ENCODE results near the gene MEGF11.

Gene MEGF11

DNA sequence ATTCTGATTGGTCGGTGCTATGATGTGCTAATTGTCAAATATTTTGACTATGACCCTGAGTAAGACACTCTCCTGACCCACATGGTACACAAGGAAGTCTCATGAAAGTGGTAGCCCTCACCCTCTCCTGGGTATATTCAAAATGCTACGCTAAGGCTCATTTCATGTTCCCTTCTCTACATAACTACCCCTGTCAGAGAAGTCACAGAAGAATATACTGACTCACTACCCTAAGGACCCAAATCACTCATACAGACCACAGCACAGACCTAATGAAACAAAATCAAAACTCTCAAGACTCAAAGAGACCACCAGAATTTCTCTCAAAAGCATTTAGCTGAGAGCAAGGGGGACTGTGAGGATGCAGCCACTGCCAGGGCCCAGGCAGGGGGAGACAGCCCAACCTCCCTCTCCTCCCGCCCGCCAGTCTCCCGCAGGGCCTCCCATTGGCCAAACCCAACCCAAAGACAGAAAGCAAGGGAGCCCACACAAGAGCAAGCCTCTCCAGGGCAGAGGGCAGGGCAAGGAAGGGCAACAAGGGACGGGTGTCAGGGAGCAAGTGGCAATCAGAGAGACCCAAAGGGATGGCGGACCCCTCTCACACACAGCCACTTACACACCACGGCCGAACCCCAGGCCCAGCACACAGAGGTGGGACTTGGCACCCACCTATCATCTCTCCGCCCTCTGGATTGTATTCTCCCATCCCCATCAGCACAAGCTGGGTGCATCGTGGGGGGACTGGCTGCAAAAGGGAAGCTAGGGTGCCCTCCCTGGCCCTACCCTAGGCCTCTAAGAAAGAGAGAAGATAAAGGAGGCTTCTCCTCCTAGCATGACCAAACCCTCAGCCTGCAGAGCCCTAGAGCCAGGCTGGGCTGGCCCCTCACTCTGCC lies 41.6 kb downstream of the MEGF11 start:
- DNase-seq: no peak

DNA sequence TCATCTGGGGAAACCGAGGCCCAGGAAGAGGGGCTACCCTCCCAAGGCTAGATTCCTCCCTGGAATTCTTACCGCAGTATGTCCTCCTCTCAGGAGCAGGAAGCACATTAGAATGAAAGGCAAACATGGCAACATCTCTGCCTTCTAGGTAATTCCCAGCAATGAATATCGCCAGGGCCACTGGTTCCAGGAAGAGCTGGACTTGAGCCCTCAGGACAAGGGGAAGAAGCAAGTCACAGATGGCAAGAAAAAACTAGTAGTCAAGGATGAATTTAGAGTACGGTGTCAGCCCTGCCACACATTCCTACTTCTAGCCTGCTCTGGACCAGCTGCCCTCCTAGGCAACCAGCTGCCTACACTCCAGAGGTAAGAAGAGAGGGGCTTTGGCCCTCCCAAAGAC lies 42.9 kb downstream of the MEGF11 start:
- DNase-seq: no peak

DNA sequence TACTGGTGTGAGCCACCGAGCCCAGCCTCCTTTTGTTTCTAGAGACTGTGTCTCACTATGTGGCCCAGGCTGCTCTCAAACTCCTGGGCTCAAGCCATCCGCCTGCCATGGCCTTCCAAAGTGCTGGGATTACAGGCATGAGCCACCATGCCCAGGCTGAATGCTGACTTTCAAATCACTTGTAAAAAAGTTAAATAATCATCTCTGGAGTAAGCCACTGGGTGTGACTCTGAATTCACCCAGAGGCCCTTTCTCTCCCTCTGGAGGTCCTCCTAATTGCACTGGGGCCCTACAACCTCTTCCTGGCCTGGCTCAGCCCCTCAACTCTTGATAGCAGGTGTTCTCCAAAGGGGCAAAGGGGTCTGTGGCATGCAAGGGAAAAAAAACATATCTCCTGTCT lies 54.8 kb downstream of the MEGF11 start:
- DNase-seq: no peak

DNA sequence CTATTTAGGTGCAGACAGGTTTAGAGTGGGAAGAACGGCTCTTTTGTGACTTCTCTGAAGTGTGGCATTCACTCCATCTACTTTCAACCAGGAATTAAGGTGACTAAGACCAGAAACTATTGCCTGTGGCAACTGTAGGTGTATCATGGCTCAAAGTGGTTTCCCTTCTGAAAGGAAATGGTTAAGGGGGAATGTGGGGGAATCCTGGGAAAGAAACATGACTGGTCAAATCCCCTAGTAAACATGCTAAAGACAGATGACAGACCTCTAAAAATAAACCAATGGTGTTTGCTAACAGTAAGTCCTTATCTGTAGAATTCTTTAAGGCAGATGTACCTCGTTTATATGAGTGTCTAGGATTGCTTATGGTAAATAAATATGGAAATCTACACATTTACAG lies 56.9 kb downstream of the MEGF11 start:
- DNase-seq: peak; percentile 8

DNA sequence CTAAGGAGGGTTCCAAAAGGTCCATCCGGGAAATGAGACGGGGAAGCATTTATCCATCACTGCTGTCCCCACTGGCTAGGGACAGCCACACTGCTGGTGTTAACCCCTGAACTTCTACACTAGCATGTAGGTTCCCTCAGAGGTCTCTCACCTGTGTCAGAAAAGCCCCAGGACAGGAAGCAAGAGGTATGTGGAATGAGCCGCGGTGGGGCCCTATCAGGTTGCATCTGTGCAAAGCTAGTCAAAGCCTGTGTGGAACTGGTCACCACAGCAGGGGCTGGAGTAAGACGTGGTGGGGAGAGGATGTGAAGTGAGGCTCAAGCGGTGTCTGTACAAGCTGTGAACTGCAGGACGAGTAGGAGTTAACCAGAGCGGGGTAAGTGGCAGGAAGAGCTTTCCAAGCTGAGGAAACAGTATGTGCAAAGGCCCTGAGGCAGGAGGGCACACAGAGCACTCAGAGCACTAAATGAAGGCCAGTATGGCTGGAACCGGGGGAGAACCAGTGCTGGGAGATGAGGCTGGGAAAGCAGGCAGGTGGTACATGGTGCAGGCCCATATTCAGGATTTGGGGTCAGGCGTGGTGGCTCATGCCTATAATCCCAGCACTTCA lies 57.8 kb downstream of the MEGF11 start:
- no peak for DNase-seq

DNA sequence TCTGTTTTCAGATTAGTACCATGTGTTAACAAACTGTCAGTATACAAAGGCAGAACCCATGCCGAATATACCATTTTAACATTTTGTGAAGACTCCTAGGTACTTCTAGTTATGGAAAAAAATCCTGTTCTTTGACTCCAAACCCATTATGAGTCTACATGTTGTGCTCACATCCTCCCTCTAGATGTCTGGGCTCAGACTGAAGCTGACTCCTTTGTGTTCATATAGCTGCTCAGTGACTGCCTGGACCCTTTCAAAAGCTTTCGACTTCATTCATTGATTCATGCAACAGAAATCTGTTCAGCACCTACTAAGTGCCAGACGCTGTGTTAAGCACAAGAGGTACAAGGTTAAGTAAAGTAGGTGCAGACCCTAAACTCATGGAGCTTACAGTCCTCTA lies 60.5 kb downstream of the MEGF11 start:
- no peak for DNase-seq

DNA sequence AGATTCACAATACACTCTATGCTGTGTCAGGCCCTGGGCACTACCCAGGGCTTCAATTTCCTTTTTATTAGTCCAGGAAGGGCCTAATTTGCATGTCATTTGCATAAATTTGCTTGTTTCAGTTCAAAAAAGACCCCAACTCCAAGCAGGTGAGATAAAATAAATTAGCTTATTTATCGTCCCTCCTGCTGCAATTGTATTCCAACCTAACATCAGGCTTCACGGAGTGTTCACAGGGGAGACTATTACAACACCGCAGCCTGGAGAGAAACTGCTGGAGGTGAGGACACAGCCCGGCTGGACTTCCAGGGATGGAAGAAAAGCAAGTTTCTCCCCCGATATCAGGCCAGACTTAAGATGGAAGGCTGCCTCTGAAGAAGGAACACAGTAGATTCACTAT lies 62.8 kb downstream of the MEGF11 start:
- DNase-seq: no peak

DNA sequence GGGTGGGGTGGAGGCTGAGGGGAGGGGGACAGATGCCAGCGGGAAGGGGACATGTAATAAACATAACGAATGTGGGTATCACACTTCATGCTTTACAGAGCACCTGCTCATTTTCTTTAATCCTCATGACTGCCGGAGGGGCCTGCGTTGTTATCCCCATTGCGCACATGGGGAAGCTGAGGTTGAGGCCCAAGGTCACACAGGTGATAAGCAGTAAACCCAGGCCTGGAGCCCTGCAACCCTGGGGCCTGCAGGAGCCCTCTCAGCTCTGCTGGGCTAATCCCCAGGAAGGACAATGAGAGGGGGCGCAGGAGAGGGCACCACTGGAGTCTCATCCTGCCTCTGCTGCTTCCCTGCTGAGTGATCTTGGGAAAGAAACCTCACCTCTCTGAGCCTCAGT lies 64.3 kb downstream of the MEGF11 start:
- DNase-seq: no peak

DNA sequence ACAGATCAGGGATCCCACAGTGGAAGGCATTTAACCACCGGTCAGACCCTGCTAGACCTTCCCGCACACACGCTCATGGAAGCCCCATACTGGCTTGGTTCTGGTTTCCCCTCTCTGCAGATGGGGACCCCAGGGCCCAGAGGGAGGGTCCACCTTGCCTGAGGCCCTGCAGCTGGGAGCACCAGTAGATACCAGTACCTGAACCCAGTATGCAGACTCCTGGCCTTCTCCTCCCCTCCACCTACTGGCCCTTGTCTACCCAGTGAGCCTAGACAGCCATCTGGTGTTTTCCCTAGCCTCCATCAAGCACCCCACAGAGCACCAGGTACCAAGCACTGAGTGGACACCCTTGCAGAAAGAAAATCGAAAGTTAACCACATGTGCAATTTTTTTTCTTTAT lies 65.1 kb downstream of the MEGF11 start:
- DNase-seq: no peak

DNA sequence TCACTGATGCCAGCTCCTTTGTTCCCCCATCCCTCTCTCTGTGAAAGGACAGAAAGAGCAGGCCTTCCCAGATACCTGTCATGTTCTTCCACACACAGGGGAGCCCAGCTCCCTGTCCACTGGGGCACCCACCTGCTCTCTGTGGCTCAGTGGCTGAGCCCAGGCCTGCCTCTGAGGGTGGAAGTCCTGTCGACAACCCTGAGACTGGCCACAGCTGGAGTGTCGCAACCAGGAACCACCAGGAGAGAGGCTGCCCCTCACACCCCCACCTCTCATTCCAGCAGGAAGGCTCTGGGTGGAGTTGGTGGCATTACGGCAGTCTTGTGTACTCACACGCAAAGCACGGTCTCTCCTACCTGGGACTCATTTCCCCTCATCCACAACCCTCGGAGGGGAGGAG lies 66.3 kb downstream of the MEGF11 start:
- DNase-seq: no peak

DNA sequence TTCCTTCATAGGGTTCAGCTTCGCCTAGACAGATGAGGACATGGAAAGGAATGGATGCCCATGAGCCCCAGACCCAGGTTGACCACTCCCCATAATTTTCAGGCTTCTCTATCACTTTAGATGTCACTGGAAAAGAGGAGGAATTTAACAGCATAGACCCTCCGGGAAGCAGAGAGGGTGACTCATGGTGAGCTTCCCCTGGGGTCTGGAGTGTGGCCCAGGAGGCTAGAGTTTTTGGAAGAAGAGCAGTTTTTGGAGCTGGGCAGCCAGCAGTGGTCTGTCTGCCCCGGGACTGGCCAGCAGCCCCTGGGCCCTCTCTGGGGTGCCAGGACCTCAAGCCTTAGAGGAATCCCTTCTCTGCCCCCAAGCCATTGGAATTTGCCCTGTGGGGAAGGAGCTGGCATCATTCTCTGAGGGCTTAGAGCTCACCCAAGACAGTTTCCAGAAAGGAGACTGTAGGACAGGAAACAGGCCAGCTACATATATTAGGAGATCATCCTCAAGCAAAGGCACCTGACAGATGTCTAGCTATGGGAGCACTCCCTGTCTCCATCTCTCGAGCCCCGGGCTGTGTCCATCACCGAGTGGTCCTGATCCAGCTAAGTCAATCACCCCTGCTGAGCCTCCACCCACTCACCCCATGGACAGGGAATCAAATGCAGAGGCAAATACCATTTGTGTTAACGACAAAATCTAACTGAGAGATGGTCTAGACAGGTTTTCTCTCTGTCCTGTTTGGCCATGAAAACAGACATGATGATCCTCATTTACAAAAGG lies 67.3 kb downstream of the MEGF11 start:
- DNase-seq: no peak

DNA sequence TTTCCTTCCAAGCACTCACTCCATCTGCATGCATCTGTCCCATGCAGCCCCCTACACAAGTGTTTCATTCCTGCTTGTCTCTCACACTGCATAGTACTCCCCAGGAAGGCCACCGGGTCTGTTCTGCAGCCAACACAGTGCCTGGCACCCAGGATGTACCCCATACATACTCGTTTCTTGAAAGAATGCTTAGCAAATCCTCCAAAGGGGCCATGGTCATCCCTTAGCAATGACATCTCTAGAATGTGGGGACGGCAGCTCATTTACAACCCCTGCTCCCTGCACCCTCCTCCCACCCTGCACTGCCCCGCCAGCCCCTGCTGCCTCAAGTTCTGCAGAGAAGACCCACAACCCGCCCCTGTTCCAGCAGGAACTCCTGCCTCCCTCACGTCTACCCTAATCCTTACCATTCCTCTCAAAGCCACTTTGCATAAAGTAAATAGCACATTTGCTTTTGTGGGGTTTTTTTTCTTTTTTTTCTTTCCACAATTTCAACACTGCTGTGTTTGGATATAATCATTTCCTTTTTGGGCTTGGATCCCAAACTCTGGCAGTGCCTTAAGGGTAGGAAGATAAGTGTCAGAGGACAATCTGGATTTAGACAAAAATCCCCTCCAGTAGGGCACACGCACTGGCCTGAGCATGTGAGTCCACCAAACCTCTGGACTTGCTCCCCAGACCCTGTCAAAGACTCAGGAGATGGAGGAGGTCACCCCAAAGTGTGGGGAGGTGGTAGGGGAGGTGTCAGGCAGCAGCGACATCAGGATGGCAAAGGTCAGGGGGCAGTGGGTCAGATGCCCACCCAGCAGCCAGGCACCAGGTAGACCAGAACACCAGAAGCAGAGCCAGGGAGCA lies 68.4 kb downstream of the MEGF11 start:
- DNase-seq: no peak

DNA sequence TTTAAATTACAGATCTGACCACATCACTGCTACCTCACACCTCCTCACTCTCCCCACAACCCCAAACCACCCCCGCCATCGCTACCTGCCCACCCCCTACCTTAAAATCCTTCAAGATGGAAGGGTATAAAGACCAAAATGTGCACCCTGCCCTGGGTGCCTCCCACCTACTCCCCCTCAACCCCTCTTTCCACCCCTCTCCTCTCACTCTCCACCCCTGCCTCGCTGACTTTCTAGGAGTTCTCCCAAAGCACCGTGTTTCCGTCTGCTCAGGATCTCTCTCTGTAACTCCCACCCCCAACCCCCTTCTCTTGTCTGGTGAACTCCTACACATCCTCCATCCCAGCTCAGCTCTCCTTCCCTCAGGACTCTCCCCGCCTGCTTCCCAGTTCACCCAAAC lies 69.1 kb downstream of the MEGF11 start:
- DNase-seq: no peak

DNA sequence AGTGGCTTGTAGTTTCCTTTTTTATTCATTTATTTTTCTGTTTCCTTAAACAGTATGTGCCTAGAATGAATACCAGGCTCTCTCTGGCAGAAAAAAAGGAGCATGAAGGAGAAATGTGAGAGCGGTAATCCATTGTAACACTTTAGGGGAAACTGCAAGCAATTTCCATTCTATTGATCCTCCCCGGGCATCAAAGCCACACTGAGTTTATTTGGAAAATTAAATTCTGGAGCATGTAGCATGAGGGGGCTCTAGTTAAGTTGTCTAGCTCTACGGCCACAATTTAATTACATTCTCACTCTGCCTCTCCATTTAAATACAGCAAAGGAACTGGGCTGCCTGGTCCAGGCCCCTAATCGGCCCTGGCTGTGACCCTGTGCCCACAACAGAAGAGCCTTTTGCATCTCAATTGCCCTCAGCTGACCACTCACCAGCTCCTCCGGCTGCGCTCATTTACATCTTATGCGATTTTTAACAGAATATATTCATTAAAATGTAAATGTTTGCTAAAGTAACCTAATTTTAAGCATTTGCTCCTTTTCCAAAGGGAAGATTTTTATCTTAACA lies 72.9 kb downstream of the MEGF11 start:
- no peak for DNase-seq

DNA sequence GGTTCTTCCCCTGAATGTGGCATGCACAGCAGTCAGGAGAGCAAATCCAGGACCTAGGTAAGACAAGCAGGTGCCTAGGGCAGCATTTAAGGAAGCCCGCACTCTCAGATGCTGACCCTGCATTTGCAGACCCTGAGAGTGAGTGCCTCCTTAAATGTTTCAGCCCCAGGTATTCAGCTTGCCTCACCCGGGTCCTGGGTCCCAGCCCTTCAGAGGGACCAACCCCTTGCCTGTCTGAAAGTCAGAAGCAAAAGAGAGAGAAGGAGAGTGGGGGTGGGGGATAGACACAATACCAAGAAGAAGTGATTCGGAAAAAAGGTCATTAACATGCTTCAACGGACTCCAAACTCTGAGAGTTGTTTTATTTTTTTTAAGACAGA lies 75.0 kb downstream of the MEGF11 start:
- DNase-seq: no peak

DNA sequence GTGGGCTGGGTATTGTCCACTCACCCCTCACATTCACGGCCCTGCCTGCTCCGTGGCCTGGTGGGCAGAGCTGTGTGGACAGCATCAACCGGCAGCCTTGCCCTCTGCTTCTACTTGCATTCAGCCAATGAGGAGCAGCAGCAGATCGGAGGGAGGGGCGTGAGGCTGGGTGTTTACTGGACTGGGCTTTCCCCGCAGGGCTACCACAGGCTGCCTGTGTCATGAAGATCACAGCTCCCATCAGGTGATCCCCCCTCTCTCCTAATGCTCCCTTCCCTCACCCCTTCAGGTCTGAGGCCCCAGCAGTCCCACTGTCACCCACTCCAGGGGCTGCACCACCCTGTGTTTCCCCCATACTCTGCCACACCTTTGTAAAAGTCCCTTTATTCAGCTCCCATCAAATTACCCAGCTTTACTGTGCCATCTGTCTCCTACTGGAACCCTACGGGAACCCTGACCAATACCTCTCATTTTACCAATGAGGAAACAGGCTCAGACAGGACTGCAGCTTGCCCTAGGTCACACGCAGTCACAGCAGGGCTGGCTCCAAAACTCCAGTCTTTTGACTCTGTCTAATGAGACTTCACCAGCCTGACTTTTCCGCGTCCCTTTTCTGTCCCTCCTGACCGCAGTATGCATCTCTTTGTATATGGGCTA lies 81.1 kb downstream of the MEGF11 start:
- DNase-seq: no peak

DNA sequence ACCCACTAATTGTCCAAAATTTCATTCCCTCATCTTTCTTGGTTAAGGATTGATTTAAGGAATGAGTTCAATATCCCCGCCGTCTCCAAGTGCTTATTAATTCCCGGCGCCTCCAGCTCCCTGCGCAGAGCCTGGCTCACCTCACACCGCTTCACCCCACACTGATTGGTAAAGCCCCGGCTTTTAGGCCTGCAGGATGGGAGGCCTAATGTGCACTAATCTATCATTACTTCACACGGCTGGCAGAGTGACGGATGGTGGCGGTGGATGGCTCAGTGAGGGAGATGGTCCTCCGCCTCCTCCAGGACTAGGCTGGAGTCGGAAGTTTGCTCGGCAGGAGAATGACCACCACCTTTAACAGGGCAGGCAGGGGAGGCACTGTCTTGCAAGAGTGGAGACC lies 81.7 kb downstream of the MEGF11 start:
- no peak for DNase-seq

DNA sequence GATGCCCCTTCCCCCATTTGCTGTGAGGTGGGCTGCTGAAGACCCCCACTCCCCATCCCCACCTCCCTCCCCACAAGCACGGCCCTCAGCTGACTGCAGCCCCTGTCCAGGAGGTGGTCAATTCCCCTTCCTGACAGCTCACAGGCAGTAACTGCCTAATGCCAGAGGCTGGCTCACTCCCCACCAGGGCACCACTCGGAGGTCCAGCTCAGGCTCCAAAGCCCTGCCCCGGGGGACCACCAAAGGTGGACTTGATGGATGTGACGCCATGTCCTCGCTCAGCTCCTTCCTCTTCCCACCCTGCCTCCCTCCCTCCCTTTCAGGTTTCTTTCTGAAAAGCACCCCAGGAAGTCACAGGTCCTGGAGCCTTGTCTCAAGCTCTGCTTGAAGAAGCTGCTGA lies 82.8 kb downstream of the MEGF11 start:
- no peak for DNase-seq

DNA sequence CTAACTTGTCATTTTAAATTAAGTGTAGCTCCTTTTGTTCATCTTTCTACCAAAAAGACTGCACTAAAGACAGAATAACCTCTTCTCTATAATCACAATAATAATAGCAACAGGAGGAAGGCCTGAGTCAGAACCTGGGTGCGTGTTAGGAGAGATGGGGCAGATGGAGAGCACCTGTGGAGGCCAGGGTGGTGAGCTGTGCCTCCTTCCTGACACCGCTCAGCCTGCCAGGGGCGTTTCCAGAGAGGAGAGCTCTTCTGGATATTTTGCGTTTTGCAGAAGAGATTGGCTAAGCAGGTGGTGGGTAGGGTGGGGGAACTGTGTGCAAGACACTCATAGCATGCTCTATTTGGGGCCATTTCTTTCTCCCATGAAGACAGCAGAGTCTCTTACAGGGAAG lies 83.5 kb downstream of the MEGF11 start:
- DNase-seq: no peak

DNA sequence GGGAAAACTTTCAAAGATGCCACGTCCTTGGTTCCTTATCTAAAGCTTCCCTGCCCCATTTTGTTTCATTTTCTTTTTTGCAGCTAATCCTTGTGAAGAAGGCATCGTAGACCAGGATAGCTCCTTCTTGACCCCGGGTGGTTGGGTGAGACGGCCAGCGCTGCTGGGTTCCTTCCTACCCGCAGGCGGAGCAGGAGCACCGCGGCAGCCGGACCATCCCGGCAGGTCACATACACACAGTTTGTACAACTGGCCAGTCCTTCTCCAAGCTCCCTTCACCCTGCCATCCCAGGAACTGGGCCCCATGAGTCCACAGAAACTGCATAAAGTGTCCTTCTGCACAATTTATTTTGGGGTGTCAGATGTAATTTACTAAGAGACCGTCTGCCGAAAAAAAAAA lies 83.9 kb downstream of the MEGF11 start:
- no peak for DNase-seq

DNA sequence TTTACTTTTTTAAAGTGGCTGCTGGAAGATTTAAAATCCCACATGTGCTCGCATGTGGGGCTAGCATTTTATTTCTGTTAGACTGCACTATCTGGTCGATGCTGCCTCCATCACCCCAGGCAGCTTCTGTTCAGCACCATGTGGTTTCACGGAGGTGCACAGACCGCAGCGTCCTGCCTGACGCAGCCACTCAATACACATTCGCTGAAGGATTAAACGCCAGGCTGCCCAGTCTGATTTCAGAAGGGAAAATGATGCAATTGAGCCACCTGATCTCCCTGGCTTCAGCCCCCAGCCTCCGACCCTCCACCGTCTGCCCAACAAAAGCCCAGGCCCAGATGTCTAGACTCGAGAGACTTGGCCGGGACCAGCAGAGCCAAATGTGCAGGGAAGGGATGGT lies 84.5 kb downstream of the MEGF11 start:
- no peak for DNase-seq

DNA sequence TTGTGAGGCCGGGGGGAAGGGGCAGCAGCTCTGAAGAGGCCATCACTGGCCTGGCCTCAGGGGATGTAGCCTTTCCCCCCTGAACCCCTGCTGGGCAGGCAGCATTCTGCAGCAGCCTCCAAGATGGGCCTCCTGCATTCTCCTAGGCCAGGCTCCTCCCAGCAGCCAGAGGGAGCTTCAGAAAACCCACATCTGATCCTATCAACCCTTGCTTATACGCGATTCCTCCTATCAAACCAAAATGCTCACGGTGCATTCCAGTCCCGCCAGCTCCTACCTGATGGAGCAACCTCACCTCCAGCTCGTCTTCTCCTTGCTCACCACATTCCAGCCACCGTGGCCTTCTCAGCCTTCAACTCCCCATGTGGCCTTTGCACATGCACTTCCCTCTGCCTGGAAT lies 85.7 kb downstream of the MEGF11 start:
- no peak for DNase-seq
